ENCODE data around the gene FAM81A.
"Not testable (repeated sequence)": the region's sequence is repeated elsewhere in the genome, so short reads cannot be mapped to it uniquely, and the experiment has no call there.

FAM81A gene

DNA sequence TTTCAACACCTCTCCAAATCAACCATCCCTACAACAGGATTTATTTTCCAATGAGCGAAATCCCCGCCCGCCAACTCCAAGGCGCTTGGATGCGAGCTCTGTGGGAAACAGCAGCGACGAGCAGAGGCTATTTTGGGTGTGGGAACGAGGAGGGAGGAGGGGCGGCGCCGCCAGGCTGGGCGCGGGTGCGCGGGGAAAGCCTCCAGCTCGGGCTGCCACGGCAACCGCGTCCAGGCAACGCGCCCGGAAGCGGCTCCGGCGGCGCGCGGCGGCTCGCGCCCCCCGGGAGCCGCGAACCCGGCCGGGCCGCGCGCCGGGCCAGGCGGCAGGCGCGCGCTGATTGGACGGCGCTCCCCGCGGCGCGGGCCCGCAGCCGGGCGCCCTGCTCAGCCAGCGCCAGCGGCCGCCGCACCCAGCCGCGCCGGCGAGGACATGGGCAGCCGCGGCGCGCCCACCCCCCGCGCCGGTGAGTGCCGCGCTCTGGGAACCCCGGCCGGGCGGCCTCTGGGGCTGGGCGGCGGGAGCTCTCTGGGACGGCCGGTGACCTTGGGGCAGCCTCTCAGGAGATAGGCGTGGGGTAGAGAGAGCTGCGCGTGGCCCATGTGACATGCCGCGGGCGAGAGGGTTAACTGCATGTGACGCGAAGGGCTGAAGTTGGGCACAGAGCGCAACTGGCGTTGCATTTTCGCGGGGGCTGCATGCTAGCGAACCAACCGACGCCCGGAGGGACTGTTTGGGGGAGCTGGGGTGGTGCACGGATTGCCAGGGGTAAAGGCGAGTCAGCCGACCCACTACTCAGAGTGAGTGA is at the start of gene FAM81A:
Gene FAM81A, plus strand, starts transcription at position 370 of the 808 bp plus-strand sequence. CDS start 20,441 bp downstream, outside the sequence.
- DNase-seq: no peak

DNA sequence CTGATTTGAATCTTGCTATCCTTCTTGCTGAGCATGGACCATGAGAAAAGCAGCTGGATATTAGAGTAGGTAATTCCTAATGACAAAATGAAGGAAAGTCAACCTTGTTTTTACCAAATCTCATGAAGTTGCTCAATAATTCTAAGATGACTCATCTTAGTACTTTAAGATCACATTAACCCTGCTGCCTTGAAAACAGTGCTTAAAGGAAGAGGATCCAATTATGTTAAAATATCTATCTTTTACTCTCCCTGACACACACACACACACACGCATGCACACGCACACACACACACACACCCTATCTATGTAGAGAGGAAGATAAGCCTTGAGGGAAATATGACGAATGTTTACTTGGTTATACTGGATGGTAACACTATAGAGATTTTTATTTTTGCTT is 49.3 kb upstream of the FAM81A start:
- DNase-seq: no peak

DNA sequence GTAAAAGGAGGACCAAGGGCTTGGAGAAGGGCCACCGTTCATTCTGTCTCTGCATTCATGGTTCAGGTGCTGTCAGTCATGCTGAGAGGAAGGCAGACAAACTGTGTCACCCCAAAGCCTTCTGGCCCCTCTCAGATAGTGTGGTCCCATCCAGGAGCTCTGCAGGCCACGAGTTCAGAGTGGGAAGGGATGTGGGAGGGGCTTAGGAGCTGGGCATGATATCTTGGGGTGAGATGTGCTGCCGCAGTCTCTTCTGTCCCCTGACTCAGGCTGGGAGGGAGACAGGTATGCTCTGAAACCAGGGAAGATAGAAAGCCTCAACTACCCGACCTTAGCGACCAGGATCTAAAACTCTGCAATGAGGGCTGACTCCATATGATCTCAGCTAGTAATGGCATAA is 45.7 kb upstream of the FAM81A start:
- DNase-seq: no peak

DNA sequence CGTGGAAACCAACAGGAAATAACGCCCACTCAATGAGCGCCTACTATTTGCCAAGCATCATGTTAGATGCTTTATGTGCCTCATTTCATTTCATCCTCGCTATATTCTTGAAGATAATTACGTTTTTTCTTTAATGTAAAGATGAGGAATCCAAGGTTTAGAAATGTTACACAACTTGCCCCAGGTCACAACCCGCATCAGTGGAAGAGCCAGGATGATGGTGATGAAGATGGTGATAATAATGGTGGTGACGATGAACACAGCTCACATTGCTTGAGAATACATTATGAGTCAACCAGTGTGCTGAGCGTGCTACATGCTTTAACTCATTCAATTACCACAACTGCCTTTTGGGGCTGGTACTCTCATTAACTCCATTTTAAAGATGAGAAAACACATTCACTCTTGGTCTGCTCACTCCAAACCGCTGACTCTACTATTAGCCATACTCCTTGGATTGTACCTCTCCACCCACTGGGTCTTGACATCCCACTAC is 43.8 kb upstream of the FAM81A start:
- no peak for DNase-seq

DNA sequence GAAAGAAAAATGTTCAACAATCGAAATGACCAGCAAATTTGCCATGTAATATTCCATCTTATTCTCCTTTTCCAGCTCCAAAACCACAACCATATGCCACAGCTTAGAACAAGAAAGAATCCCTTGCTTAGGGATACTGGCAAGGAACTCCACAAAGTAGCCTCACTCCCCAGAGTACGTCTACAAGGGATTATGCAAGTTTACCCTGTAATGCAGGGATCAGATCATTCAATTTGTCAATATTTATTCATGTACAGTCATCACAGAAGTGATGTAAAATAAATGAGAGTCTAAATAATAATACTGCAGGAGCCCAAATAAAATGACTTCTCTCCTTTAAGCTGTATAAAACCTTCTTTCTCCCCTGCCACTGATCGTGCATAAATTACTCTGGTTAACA is 41.8 kb upstream of the FAM81A start:
- DNase-seq: no peak

DNA sequence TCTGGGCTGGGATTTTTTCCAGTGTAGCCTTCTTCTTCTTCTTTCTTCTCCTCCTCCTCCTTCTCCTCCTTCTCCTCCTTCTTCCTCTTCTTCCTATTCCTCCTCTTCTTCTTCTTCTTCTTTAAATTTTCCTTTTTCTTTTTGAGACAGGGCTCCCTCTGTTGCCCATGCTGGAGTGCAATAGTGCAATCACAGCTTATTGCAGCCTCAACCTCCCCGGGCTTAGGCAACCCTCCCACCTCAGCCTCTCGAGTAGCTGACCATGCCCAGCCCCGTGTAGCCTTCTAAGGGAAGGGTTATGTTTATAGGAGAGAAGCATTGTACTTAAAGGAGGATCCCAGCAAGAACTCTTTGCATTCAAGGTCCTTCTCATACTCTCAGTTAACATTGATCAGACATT is 41.3 kb upstream of the FAM81A start:
- no peak for DNase-seq

DNA sequence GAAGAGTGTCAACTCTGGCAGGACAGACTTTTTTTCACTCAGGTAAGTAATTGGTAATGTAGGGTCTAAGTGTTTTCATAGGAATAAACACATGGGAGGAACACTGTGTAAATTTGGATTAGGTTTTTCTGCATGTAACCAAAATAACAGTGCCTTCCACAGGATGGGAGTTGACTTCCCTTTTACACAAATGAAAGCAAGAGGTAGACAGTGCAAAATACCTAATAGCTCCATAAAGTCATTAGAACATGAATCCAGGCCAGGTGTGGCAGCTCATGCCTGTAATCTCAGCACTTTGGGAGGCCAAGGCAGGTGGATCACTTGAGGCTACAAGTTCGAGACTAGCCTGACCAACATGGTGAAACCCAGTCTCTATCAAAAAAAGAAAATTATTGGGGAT is 39.8 kb upstream of the FAM81A start:
- DNase-seq: no peak

DNA sequence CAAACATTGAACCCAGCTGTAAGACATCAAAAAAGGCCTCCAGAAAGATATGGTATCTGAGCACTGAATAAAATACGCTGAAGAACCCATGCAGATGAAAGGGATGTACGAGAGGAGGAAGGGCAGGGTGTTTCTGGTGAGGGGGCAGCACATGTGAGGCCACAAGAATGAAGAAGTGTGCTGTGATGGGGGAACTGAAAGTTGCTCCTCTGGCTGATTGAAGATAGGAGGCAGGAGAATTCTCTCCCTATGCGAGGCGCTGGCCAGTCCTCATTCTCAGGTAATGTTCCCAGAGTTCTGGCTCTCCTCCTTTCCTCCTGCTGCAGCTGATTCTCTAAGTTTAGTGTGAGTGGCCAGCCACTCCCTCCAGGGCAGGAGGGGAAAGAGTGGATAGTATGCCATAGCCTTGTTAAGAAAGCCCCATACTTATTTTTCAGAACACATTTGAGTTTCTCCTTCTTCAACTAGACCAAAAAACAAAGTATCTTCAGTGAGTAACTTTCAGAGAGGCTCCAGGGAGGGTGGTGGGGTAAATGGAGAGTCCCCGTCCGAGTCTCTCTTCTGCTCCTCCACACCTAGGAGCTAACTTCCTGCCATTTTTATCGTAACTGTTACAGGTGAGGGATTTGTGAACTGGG is 38.4 kb upstream of the FAM81A start:
- DNase-seq: peak; percentile 59

DNA sequence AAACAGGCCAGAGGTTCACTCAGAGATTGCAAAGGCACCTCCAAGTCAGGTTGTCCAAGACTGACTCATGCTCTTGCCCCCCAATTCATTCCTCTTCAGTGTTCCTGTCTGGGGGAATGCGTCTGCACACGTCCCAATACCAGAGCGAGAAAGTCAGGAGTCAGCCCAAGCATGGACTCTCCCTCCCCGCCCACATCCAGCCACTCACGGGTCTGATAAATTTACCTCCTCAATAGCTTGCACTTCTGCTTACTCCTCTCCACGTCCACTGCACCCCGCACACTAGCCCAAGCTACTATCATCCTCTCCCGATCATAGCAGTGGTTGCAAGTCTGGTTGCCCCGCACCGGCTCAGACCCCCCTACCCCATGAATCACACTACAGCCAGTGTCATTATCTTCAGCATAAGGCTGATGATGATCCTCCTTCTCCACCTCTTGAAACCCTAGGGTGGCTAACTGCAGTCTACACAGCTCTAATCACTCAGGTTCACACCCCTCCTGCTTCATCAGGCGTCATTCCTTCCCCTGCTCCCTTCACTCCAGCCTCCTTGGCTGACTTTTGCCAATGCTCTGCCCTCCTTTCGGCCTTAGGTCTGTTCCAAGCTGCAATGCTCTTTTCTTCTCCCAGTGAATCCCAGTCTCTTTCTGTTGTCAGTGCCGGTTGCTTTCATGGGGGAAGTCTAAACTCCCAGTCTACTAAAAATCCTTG is 37.7 kb upstream of the FAM81A start:
- DNase-seq: no peak

DNA sequence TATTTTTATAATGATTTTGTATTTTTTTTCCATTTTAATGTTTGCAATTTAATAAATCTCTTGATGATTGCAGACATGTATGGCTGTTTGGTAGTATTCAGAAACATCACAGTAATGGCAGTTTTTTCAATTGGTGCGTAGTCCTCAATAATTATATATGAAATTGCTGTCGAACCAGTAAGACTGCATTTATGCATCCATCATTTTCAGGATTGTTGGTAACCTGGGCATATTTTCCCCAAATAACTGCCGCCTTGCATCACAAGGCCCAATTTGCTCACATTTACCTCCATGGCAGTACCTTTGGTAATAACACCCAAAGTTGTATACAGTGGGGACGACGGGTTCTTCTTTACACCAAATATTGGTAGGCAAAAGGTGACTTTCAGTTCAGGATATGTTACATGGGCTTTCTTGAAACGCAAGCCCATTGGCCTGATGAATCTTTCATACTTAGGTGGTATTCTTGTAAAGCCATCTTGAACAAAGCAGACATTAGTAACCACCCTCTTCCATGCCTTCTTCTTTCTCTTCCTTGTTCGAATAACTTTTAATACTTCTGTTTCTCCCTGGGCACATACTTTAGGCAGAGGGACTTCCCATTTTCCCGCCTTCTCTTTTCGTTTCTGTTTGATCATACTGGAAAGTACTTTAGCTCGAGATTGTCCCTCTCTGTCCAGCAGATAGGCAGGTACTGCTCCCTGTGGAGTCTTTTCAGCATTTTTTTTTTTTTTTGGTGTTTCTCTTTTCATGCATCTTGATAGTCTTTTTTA is 36.7 kb upstream of the FAM81A start:
- DNase-seq: not testable (repeated sequence)

DNA sequence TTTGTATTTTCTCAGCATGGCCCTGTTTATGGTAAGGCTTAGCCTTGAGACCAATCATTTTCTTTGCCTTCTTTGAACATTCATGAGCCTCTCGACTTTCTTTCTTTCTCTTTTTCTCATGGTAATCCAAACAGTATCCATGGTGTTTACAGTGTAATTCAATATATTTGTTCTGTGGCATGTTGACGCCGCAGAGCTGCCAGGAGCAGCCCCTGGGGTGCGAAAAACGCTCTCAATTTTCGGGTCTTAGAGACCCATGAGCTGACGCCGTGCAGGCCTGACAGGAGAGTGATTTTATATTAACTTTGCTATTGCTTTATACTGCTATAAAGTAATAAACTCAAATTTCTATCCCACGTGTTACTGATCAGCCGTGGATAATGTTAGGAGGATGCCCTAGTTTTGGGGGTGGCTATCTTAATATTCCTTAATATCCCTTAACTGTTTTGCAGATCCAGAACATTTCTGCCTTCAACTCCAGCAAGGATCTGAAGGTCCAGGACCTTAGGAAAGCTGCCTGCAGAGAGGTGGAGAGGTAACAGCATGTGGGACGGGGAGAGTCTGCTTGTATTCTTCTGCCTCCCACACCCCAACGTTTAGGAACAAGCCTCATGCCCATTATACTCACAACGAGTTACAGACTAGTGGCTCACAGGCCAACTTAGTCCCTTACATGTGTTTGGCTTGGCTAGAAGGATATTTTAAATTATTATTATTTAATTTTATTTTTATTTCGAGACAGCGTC is 36.0 kb upstream of the FAM81A start:
- no peak for DNase-seq

DNA sequence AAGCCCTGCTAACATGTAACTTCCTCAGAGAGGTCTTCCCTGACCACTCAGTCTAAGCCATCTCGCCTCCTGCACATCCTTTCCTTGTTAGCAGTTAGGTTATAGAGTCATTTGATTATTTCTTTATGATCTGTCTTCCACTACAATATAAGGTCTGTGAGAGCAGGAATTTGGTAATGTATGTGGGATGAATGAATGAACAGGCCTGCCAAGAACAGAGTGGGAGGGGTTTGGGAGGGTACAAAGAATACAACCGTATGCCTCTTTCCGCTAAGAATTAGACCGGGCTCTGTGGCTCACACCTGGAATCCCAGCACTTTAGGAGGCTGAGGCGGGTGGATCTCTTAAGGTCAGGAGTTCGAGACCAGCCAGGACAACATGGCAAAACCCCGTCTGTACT is 32.9 kb upstream of the FAM81A start:
- DNase-seq: no peak

DNA sequence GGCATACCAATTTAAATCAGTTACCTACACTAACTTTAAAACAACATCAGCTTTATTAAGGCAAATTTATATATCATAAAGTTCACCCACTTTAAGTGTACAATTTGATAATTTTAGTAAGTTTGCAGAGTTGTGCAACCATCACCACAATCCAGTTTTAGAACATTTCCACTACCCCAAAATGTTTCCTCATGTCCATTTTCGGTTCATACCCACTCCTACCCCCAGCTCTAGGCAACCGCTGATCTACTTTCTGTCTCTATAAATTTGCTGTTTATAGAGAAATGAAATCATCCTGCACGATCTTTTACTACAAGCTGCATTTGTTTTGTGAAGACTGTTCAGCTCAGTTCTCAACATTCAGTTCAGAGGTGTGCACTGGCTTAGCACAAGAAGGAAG is 31.5 kb upstream of the FAM81A start:
- peak; percentile 27 for DNase-seq

DNA sequence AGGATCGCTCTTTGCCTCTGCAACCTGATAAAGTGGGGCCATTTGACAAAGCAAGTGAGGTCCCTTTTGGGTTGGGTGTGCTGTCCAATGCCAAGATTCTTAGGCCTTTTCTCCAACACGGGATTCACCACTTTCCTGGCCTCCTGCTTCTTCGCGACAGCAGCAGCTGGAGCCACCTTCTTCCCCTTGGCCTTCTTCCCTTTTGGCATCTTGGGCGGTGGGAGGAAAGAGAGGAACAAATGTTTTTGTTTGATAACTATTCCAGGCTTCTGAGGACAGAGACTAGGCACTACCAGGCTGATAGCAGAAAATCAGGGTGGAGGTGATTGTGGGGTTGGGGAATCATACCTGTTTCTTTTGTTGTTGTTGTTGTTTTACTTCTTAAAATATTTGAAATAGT is 30.0 kb upstream of the FAM81A start:
- no peak for DNase-seq

DNA sequence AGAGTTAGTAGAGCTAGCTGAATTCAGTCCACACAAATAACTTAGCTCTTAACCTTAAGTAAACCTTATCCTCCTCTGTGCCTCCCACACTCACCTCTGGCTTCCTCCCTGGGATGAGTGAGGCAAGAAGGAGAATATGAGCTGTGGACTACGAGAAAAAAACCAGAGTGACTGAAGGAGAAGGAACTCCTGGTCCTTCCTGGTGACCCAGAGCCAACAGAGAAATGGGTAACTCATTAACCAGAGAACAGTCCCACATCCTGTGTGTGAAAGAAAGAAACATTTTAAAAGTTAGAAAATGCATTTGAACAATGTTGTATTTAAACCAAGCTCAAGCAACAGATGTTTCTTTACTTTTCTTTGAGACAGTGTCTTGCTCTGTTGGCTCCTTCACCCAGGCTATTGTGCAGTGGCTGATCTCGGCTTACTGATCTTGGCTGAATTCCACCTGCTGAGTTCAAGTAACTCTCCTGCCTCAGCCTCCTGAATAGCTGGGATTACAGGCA is 27.5 kb upstream of the FAM81A start:
- DNase-seq: no peak

DNA sequence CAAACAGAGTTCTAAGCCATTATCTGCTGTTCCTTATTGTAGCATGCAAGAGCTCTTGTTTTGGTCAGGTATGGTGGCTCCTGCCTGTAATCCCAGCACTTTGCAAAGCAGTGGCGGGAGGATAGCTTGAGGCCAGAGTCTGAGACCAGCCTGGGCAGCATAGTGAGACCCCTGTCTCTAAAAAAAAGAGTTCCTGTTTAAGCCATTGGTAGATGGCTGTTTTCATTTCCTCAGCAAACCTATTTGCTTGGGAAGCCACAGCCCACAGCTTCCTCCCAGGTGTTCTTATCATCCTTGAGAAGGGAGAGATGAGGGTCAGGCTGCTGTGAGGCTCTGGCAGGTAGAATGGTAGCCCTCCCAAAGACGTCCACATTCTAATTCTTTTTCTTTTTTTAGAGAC is 24.4 kb upstream of the FAM81A start:
- DNase-seq: no peak

DNA sequence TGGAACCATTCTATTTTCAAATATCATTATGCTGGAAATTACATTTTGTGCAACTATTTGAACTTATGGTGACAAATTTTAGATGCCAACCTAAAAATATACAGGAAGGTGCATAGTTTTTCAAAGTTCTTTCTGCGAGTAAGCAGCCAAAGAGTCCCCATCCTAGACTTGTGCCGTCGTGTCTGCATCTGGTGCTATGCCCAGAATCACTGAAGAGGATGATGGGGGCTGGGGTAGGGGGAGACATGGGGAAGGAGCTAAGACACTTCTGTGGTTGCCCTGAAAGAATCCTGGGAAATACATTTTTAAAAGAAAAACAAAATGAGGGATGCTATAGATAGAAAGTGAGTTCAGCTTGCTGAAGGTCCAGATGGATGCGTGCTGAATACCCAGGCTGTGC is 21.2 kb upstream of the FAM81A start:
- DNase-seq: no peak

DNA sequence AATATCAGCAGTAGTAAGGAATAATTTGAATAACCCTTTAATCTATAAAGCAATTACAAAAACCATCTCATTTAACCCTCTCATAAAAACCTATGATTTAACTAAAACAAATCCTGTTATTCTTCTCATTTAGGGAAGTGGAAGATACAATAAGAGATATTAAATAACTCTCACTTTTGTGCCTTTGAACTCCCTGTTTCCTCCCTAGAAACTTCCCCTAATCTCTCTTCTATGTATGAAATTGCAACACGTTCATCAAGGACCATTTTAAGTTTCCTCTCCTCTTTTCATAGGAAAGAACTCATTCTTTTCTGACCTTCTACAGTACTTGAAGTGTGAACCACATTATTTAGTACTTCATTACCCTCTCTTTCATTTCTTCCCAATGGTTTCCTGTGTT is 18.8 kb upstream of the FAM81A start:
- DNase-seq: no peak

DNA sequence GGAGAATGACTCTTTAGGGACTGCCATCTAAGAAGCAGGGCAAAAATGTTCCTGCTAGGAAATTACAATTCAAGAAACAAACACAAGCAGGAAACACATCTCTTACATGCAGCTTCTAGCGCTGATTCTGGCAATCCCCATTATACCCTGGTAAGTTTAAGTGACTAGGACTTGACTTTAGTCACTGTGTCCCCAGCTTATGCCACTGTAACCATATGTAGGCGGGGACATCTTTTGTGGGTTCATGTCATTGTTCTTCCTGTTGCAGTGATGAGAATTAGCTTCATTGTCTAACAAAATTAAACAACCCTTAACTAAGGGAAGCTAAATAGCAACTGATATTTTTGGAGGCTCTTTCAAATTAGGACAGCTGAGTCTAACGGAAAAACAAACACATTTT is 17.9 kb upstream of the FAM81A start:
- DNase-seq: no peak

DNA sequence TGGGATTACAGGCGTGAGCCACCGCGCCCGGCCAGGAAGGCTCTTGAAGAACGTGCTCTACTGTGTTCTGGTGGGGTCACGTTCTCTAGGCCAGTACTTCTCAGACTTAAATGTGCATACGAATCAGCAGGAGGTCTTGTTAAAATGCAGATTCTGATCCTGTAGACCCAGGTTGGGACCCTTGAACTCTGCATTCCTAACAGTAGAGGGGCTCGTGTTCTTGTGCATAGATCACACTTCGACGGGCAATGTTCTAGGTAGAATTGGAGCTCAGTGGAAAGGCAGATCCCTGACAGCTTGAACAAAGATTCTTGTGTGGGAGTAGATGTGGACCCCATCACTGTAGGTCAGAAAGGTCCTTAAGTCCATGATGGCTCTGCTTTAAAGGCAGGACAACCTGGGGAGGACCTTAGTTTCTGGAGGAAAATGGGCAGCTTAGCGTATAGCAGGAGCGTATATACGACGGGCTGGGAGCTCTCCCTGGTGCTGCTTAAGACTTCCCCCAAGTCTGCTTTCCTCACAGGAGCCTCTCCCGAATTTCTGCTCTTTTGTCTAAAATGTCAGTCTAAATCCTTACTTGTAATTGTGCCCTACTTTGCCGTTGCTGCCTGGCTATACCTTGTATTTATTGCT is 16.9 kb upstream of the FAM81A start:
- DNase-seq: no peak

DNA sequence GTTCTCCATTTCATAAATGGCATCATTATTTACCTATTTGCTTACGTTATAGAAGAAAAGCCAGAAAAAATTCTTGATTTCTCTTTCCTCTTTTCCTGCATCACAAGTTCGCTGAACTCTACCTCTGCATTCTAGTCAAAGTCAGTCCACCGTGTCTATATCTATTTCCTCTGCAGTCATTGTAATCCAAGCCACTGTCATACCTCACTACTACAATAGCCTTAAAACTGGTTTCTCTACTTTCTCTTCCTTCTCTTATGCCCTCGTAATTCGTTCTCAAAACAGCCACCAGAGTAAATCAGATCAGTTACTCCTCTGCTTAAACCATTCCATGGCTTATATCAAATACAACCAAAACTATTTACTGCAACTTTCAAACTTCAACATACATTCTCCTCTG is 13.4 kb upstream of the FAM81A start:
- no peak for DNase-seq

DNA sequence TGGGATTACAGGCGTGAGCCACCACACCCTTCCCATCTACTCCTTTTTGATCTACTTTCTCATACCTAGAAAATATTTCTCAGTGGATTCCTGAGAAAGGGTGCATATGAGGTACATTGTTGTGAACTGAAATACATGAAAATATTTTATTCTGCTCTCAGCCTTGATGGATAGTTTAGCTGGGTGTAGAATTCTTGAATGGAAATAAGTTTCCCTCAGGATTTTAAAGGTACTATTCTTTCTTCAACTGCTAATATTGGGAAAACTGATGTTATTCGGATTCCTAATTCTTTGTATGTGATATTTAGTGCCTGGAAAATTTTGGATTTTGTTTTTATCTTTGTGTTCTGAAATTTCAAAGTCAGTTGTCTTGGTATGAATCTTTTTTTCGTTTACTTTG is 9.1 kb upstream of the FAM81A start:
- DNase-seq: not testable (repeated sequence)
